GM12878 (cell line): ENCODE data around the gene LSM2. TPM values are rescaled to one million over a fixed set of nuclear protein-coding genes. Genes with fewer than 3 reads are reported as not detected.
A peak's percentile ranks its signal among the peaks of the same experiment; 100 is the strongest.

ENCODE experiments used
- CHD4 ChIP-seq: fragments of 200-600 bp; sonication (generic); IDR thresholded peaks from 2 replicates; pipeline ENCODE4 v1.6.1; 2016; ENCODE audit warnings: mild to moderate bottlenecking
- CTCF ChIP-seq, 3 experiments: IDR thresholded peaks in 2 of 3; conservative IDR thresholded peaks in 1 of 3; 2 replicates each; pipeline ENCODE4 v1.5.1; 2011; ENCODE audit warnings: low read depth in 3 of 3, low read length in 3 of 3, mild to moderate bottlenecking in 3 of 3, control low read depth in 2 of 3, moderate library complexity in 2 of 3, inconsistent platforms in 1 of 3, mixed read lengths in 1 of 3; ENCODE audit not compliant: control insufficient read depth in 2 of 3, insufficient read depth in 1 of 3; ENCODE audit errors: extremely low read depth in 1 of 3
- EED ChIP-seq: sonication (generic); IDR thresholded peaks from 2 replicates; pipeline ENCODE4 v1.6.1; 2016; ENCODE audit warnings: antibody characterized with exemption, low read depth
- FOXM1 ChIP-seq: IDR thresholded peaks from 2 replicates; pipeline ENCODE4 v1.6.1; 2012; ENCODE audit warnings: low read depth, mild to moderate bottlenecking, inconsistent platforms, low read length, moderate library complexity
- NBN ChIP-seq: fragments of 450-650 bp; IDR thresholded peaks from 2 replicates; pipeline ENCODE4 v1.6.1; 2016
- SMC3 ChIP-seq: IDR thresholded peaks from 2 replicates; pipeline ENCODE4 v1.6.1; 2011; ENCODE audit warnings: low read length, improper control_type of control experiment, borderline replicate concordance
- SP1 ChIP-seq: IDR thresholded peaks from one replicate; pipeline ENCODE4 v1.6.1; 2011; ENCODE audit warnings: low read depth, low read length
- TCF7 ChIP-seq: IDR thresholded peaks from 2 replicates; pipeline ENCODE4 v1.6.1; 2014; ENCODE audit warnings: antibody characterized with exemption, borderline replicate concordance
- YY1 ChIP-seq: IDR thresholded peaks from 2 replicates; pipeline ENCODE4 v1.6.1; 2011; ENCODE audit warnings: low read depth, mild to moderate bottlenecking, low read length
- ZBTB4 ChIP-seq: fragments of 450-650 bp; formaldehyde crosslinking; IDR thresholded peaks from 2 replicates; pipeline ENCODE4 v1.4.0; 2022; ENCODE audit warnings: mild to moderate bottlenecking, moderate library complexity
- polyA plus RNA-seq, 11 experiments: library from polyadenylated mRNA; depleted of rRNA in 4 of 11; unstranded in 6 of 11; stranded (reverse) in 5 of 11; fragments of >200 nt; fragmentation: Nextera tagmentation in 4 of 11; fragmentation: Illumina TruSeq in 1 of 11; extraction: Ambion mirVana in 4 of 11; extraction: Trizol in 1 of 11; gene quantifications; 1 replicate in 1 of 11; 2 replicates in 10 of 11; pipeline versions ENCODE4 v1.2.1 to v1.2.3, GENCODE V29; 2011 to 2016; ENCODE audit warnings: inconsistent platforms in 2 of 11, missing spikeins in 2 of 11, low read depth in 1 of 11
- total RNA-seq, 4 experiments: library from RNA; depleted of rRNA in 3 of 4; stranded (reverse); fragments of >200 nt in 3 of 4; fragmentation: Illumina TruSeq in 1 of 4; extraction: Trizol in 1 of 4; gene quantifications; 2 replicates each; pipeline versions ENCODE4 v1.2.1 to v1.2.3, GENCODE V29; 2013 to 2021
- TF ChIP-seq, protein P1 (sequence below): fragments of 450-650 bp; IDR thresholded peaks from 2 replicates; pipeline ENCODE4 v1.6.1; 2017; ENCODE audit warnings: mild to moderate bottlenecking, low read depth, inconsistent platforms; ENCODE audit not compliant: poor library complexity, severe bottlenecking

Gene LSM2
- total and polyA plus RNA-seq, 10 of the 15 experiments (the other 5 are each of a cell fraction or from before 2014, with no cell fraction given): 99.1 to 276 (median 153) TPM

- TF ChIP-seq ZBTB4 (no peak), SMC3 (0 out of 2 replicates have a peak, but pooled peaks have one; percentile 16), NBN (0 out of 2 replicates have a peak, but pooled peaks have one; percentile 16), YY1 (0 out of 2 replicates have a peak, but pooled peaks have one; percentile 6), CHD4 (no peak), CTCF (IDR thresholded peaks at IDR 0.05 in 2 of 3, conservative IDR thresholded peaks at IDR 0.05 in 1 of 3; ENCODE audit: control insufficient read depth in 2 of 3, extremely low read depth in 1 of 3, insufficient read depth in 1 of 3, low read depth in 3 of 3, low read length in 3 of 3) (no peak), FOXM1 (no peak), EED (no peak), SP1 (no peak), TCF7 (no peak)
- TF ChIP-seq, protein P1, sequence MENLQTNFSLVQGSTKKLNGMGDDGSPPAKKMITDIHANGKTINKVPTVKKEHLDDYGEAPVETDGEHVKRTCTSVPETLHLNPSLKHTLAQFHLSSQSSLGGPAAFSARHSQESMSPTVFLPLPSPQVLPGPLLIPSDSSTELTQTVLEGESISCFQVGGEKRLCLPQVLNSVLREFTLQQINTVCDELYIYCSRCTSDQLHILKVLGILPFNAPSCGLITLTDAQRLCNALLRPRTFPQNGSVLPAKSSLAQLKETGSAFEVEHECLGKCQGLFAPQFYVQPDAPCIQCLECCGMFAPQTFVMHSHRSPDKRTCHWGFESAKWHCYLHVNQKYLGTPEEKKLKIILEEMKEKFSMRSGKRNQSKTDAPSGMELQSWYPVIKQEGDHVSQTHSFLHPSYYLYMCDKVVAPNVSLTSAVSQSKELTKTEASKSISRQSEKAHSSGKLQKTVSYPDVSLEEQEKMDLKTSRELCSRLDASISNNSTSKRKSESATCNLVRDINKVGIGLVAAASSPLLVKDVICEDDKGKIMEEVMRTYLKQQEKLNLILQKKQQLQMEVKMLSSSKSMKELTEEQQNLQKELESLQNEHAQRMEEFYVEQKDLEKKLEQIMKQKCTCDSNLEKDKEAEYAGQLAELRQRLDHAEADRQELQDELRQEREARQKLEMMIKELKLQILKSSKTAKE: peak; percentile 78
These were observed 20.1 kb upstream of the LSM2 start (continued) for GRCh38 chr6:31826793-31827285.
